ENCODE measurements around the gene RIMS4. TPM values are rescaled to one million over a fixed set of nuclear protein-coding genes. Genes with fewer than 3 reads are reported as not detected.

RIMS4 gene
- total and polyA plus RNA-seq, 12 donors = 0.04 to 0.42 (median 0.13) TPM; not detected in 5

GRCh38 chr20:44784688-44785087 is 25.7 kb downstream of the RIMS4 start:
- H3K27ac ChIP-seq = no peak overlapping the region
- H3K4me3 ChIP-seq = no peak overlapping the region
- DNase-seq (no peak), ATAC-seq (no peak)
- TF ChIP-seq CTCF (IDR thresholded peaks at IDR 0.05) = no peak
- H3K4me1 ChIP-seq = no peaks in the 10 kb centered on the region
- H3K9me3 ChIP-seq = no peaks in the 10 kb centered on the region
- no peaks in the 10 kb centered on the region for H3K36me3 ChIP-seq
- intact Hi-C loops (cut with DNase I) = no loop called here
- peaks cover 0 to 7% (median 0%) of the 10 kb centered on the region in 7 donors for H3K27me3 ChIP-seq
- WGBS, 2 donors = 72 to 75% methylated on average over 1 of the region's 1 CpG

DNA sequence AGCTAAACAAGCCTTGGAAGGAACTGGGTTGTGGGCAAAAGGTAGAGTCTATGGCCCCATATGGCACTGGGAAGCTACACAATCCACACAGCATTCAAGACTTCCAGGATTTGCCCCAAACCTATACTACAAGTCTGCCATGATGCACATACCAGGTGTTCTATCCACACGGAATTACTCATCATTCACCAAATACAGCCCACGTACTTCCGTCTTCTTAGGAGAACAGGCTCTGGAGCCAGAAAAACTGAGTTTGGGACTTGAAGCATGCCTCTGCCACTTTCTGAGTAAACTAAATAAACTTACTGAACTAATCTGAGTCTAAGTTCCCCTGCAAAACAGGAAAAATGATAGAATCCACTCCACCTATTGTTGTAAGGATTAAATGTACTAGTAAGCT is 28.6 kb downstream of the RIMS4 start:
- intact Hi-C loops (cut with DNase I) = no loop called here
- peaks cover 0 to 2% (median 0%) of the 10 kb centered on the region in 7 donors for H3K27me3 ChIP-seq
- H3K36me3 ChIP-seq = no peaks in the 10 kb centered on the region
- H3K4me1 ChIP-seq = no peaks in the 10 kb centered on the region
- no peak overlapping the region for H3K27ac ChIP-seq
- no peak for DNase-seq
- no peak for TF ChIP-seq CTCF (IDR thresholded peaks at IDR 0.05)
- H3K4me3 ChIP-seq = no peak overlapping the region
- ATAC-seq = no peak
- 75 to 82% methylated on average over 3 of the region's 3 CpGs for WGBS, 2 donors
- H3K9me3 ChIP-seq = no peaks in the 10 kb centered on the region

GRCh38 chr20:44781118-44781517 is 29.2 kb downstream of the RIMS4 start:
- no peak for DNase-seq
- no peak for ATAC-seq
- Histone ChIP-seq H3K4me3 (no peak overlapping the region), H3K27ac (no peak overlapping the region), H3K4me1 (no peaks in the 10 kb centered on the region), H3K9me3 (no peaks in the 10 kb centered on the region), H3K36me3 (no peaks in the 10 kb centered on the region), H3K27me3 (no peaks in the 10 kb centered on the region)
- no peak for TF ChIP-seq CTCF (IDR thresholded peaks at IDR 0.05)
- WGBS, 2 donors = 75 to 80% methylated on average over 3 of the region's 3 CpGs
- intact Hi-C loops (cut with DNase I) = no loop called here

GRCh38 chr20:44780226-44780625 is 30.1 kb downstream of the RIMS4 start:
- H3K27me3 ChIP-seq = peaks cover 0 to 3% (median 0%) of the 10 kb centered on the region in 7 donors
- H3K4me3 ChIP-seq = no peak overlapping the region
- DNase-seq = peak; percentile 28 to 29
- 24 to 27% methylated on average over 5 of the region's 5 CpGs for WGBS, 2 donors
- no peak for ATAC-seq
- H3K36me3 ChIP-seq = no peaks in the 10 kb centered on the region
- no peaks in the 10 kb centered on the region for H3K4me1 ChIP-seq
- no peak for TF ChIP-seq CTCF (IDR thresholded peaks at IDR 0.05)
- H3K9me3 ChIP-seq = no peaks in the 10 kb centered on the region
- intact Hi-C loops (cut with DNase I) = no loop called here
- H3K27ac ChIP-seq = no peak overlapping the region
